ENCODE results near the gene FRMD1.

DNA sequence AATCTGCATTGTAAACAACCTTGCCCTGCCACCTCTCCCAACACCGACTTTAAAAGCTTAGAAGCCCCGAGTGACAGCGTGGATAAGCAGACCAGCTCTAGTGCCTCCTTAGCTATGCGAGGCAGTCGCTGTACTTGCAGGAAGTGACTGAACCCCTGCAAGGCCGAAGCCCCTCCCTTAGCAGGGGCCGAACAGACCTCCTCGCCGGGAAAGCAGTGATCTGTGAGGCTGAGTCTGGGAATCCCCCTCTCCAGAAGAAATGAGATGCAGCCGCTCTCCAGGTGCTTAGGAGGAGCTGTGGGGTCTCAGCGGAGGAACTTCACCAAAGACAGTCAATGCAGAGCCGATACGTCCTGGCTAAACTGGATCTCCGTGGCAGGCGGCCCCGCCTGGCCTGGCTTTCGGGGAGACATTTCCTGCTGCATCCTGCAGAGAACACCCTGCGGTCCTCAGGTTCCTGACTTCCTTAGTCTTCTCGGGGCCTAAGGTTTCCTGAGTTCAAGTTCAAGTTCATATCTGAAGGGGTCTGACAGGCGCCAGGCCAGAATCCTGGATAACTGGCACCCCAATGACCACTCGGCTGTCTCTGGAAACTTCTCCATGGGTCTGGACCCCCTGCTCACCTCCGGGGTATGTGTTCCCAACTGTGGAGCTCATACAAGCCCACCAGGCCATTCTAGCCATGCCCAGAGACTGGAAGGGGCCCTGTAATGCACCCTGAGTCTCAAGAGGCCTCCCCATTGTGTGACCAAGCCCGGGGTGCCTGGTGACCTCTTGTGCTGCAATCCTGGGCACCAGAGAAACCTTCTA lies 20.4 kb upstream of the FRMD1 start:
- no peak for TF ChIP-seq POLR2A (IDR thresholded peaks at IDR 0.05)
- TF ChIP-seq, protein P1, sequence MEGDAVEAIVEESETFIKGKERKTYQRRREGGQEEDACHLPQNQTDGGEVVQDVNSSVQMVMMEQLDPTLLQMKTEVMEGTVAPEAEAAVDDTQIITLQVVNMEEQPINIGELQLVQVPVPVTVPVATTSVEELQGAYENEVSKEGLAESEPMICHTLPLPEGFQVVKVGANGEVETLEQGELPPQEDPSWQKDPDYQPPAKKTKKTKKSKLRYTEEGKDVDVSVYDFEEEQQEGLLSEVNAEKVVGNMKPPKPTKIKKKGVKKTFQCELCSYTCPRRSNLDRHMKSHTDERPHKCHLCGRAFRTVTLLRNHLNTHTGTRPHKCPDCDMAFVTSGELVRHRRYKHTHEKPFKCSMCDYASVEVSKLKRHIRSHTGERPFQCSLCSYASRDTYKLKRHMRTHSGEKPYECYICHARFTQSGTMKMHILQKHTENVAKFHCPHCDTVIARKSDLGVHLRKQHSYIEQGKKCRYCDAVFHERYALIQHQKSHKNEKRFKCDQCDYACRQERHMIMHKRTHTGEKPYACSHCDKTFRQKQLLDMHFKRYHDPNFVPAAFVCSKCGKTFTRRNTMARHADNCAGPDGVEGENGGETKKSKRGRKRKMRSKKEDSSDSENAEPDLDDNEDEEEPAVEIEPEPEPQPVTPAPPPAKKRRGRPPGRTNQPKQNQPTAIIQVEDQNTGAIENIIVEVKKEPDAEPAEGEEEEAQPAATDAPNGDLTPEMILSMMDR (IDR thresholded peaks at IDR 0.05) = no peak
